GM12874 (cell line): ENCODE measurements around the gene PRRX1.

Experiments
- CTCF ChIP-seq: IDR thresholded peaks from 2 replicates; pipeline ENCODE4 v1.5.1; 2011; ENCODE audit warnings: low read depth, mild to moderate bottlenecking, control low read depth, low read length, moderate library complexity; ENCODE audit not compliant: insufficient read depth

PRRX1 gene

GRCh38 chr1:170711682-170712081 lies 47.8 kb downstream of the PRRX1 start:
- no peak for TF ChIP-seq CTCF

DNA sequence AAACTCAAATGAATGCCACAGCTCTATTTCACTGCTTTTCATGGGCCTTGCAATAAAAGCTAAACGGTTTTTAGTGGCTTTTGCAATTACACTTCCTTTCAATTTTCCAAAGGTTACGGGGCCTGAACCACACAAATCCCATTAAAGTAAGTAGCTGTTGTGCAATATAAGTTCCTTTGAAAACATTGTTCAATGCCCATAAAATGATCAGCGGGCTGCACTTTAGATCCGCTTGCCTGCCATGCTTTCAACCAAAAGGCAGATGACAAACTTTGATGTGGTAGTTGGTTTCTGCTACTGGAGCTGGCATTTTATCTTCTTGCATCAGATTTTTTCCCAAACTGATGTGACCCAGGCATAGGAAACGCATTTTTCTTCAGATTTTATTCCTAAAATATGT lies 50.2 kb downstream of the PRRX1 start:
- no peak for TF ChIP-seq CTCF

- TF ChIP-seq CTCF = no peak
Measured at GRCh38 chr1:170714938-170715337, 51.0 kb downstream of the PRRX1 start.

- TF ChIP-seq CTCF = no peak
Measured at GRCh38 chr1:170716835-170717429, 53.0 kb downstream of the PRRX1 start.

DNA sequence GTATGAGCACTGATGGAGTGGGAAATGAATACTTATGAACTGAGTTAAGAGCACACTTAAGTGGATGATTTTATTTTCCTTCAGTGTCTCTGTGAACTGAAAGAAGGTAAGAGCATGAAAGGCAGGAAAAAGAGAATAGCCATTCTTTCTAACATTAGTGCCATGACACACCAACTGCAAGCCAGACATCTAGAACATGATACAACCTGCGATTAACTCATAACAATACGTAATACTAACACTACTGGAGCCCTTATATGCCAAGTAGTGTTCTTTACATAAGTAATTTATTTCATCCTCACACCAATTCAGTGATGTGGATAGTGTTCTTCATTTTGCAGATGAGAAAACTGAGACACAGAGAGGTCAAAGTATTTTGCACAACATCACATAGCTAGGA lies 56.7 kb downstream of the PRRX1 start:
- no peak for TF ChIP-seq CTCF

DNA sequence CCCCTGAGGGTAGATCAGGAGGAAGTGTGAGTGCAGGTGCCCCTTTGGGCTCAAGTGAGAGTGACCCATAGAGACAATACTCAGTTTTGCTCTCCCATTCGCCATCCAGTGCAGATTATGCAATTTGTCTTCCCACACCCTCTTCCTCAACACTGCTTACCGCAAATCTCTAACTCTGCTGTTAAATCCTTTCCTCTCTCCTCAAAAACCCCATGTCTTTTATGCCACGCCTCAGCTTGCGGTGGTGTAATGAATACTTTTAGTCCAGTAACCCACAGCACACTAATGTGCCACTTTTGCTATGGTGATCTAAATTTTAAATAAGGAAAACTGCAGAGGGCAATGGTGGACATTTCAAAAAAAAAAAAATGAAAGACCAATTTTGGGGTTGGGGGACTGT lies 57.7 kb downstream of the PRRX1 start:
- no peak for TF ChIP-seq CTCF

GRCh38 chr1:170723518-170723917 lies 59.6 kb downstream of the PRRX1 start:
- TF ChIP-seq CTCF = no peak
